HG02763 (cell line): Measurements from ENCODE around the gene METAP1.
"Not testable (repeated sequence)": the region's sequence is repeated elsewhere in the genome, so short reads cannot be mapped to it uniquely, and the experiment has no call there.

Experiments used
- ATAC-seq: cut with Tn5 transposase; IDR thresholded peaks from one replicate; pipeline ENCODE4 v1.9.1; 2021; ENCODE audit warnings: mild to moderate bottlenecking, moderate library complexity; ENCODE audit not compliant: unreplicated experiment

Gene METAP1

DNA sequence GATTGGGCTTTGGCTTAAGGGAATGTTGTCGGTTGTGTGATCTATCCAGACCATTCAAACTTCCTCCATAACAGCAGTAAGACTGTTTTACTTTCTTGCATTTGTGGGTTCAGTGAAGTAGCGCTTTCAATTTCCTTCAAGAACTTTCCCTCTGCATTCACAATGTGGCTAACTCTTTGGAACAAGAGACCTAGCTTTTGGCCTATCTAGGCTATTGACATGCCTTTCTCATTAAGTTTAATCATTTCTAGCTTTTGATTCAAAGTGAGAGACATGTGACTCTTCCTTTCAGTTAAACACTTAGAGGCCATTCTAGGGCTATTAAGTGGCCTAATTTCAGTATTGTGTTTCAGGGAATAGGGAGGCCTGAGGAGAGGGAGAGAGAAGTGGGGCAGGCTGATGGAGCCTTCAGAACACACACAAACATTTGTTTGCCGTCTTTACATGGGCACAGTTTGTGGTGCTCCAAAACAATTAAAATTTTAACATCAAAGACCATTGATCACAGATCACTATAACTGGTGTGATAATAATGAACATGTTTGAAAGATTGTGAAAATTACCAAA lies 59.0 kb downstream of the METAP1 start:
- ATAC-seq: peak; percentile 59

DNA sequence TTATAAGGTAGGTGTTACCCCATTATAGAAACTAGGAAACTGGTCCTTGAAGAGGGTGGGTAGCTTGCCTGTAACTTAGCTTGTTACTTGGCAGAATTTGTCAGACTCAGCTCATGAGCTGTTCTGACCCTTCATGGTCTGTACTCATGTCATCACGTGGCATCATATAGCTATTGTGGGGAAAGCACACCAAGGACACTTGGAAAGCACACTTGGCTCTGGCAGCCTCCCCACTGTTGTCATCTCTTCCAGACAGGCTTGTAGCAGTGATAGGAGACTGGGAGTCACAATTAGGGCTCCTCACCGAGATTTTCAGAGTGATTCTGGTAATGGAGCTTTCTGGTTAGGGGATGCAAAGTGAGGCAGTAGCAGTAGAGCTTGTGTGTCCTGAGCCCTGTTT lies 62.7 kb downstream of the METAP1 start:
- ATAC-seq: no peak

DNA sequence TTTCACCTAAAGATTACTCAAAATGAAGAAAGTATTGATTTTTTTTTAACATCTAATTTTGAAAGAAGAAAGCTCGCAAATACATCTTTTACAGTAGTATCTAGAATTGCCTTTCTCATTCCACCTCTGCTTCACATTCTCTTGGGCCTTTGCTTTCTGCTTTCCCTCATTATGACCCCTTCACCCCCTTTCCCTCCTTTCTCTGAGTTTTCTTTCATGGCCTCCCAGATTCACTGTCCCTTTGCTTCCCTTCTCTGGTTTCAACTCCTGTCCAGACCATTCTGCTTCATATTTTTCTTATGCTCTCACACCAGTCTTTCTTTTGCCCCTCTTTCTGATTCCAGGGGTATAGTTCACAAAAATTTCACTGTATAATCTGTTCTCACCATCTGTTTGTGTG lies 64.0 kb downstream of the METAP1 start:
- ATAC-seq: no peak

DNA sequence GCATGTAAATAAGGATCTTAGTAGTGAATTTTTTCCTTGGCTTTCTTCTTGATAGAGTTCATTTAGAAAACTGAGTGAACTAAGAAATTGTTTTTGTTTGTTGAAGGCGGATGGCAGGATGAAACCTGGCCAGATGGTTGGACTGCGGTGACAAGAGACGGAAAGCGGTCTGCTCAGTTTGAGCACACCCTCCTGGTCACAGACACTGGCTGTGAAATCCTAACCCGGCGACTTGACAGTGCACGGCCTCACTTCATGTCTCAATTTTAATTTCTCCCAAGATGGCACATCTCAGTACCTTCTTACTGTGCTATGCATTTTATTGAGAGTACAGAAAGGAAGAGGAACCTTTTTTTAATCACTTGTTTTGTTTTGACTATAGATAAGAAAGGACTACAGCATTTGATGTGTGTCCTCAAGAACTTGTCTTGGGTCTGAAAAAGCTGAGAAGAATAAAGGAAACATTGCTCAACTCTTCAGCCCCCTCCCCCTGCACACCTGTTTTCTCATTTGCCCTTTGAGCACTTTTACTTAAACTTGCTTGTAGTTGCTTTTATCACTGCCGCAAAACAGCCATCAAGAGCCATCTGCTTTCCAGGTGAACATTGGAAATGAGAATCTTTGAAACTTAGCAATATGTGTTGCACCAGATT lies 65.7 kb downstream of the METAP1 start:
- ATAC-seq: no peak

DNA sequence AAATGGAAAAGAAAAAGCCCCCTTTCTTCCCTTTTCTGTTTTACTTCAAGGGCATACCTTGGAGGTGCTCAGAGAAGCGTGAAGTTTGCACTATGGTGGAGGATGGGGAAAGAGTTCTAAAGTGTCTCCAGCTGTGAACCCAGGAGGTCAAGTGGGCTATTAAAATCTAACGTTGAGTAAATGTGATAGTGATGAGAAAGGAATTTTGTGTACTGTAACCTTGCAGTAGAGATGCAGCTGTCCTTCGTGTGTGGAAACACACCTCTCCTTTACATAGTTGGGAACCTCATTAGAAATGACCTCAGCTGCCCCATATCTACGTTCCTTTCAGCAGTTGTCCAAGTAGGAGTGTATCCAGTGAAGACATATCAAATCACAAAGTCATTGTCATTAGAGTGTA lies 66.6 kb downstream of the METAP1 start:
- ATAC-seq: no peak

DNA sequence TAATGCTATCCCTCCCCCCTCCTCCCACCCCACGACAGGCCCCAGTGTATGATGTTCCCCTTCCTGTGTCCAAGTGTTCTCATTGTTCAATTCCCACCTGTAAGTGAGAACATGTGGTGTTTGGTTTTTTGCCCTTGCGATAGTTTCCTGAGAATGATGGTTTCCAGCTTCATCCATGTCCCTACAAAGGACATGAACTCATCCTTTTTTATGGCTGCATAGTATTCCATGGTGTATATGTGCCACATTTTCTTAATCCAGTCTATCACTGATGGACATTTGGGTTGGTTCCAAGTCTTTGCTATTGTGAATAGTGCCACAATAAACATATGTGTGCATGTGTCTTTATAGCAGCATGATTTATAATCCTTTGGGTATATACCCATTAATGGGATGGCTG lies 70.0 kb downstream of the METAP1 start:
- ATAC-seq: not testable (repeated sequence)

DNA sequence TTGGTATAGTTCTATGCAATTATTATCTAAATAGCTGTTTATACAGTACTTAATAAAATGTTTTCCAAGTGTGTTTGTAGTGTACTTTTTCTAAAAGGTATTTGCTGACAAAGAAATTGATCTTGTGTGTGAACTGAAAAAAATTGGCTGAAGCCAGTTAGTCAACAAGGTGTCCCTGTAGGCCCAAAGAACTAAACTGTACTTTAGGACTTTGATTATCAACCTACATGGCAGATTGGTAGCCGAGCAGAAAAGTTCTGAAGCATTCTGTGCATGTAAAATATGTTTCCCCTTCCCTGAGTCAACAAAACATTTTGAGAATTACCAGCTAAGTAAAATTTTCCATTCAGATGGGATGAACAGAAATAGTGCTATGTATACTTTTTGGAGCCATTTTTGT lies 72.1 kb downstream of the METAP1 start:
- ATAC-seq: no peak

DNA sequence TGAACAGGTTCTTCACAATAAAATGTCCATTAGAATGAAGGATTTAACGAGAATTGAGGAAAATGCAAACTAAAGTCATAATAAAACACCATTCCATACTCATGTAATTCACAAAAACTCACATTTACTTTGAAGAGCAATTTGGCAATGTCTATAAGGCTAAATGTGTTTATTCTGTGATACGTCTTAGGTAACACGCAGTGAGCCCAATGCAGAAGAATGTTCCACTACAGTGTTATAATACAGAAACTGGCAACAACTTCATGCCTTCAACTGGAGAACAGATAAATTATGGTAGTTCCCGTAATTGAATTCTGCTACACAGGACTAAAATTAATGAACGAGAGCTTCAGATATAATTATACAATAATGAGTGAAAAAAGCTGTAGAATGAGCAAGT lies 75.6 kb downstream of the METAP1 start:
- no peak for ATAC-seq

DNA sequence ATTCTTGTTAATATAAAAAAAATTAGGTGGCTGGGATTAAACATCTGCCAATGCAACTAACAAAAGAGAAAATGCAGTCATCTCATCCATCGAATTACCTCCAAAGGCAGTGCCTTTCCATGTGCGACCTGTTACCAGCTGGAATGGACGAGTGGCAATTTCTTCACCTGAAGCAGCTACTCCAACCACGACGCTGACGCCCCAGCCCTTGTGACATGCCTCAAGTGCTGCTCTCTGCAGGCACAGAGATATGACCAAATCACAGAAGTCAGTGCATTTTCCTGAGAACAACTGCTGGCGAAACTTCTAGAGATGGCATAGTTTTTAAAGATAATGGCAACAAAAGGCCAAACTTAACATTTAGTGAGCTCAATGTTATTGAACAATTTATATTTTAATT lies 79.3 kb downstream of the METAP1 start:
- no peak for ATAC-seq

DNA sequence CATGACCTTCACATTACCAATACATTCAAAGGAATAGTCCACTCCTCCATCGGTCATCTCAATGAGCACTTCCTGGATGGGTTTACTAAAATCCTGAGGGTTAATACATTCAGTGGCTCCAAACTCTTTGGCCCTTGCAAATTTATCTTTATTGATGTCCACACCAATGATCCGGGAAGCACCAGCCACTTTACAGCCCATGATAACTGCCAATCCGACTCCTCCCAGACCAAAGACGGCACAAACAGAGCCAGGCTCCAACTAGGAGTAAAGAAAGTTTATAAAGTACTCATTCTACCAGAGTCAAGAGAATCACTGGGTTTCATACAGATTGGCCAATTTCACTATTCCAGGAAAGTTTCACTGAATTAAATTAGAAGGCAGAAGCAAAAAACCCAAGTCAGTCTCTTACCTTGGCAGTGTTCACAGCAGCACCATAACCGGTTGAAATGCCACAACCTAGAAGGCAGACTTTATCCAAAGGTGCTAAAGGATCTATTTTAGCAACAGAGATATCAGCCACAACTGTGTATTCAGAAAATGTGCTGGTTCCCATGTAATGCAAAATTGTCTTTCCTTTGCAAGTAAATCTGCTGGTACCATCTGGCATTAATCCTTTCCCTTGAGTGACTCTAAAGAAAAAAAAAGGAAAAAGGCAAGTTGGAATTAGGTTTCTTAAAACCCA lies 80.9 kb downstream of the METAP1 start:
- no peak for ATAC-seq

DNA sequence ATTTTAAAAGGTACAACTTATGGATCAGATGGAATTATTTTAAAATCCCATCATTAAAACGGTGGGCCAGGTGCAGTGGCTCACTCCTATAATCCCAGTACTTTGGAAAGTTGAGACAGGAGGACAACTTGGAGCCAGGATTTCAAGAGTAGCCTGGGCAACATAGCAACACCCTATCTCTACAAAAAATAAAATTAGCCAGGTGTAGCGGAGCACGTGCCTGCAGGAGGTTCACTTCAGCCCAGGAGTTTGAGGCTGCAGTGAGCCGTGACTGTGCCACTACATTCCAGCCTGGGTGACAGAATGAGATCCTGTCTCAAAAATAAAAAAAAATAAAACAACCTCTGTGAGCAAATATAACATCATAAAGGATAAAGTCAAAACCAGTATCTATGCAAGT lies 81.7 kb downstream of the METAP1 start:
- ATAC-seq: no peak

DNA sequence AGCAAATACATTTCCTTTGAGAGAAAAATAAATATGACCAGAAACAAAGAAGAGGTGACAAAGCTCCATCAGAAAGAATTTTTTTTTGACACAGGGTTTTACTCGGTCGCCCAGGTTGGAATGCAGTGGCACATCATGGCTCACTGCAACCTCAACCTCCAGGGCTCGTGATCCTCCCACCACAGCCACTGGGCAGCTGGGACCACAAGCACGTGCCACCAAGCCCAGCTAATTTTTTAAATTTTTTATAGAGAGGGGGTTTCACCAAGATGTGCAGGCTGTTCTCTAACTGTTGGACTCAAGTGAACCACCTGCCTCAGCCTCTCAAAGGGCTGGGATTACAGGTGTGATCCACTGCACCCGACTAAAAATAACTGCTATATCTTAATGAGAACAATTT lies 82.8 kb downstream of the METAP1 start:
- ATAC-seq: no peak

DNA sequence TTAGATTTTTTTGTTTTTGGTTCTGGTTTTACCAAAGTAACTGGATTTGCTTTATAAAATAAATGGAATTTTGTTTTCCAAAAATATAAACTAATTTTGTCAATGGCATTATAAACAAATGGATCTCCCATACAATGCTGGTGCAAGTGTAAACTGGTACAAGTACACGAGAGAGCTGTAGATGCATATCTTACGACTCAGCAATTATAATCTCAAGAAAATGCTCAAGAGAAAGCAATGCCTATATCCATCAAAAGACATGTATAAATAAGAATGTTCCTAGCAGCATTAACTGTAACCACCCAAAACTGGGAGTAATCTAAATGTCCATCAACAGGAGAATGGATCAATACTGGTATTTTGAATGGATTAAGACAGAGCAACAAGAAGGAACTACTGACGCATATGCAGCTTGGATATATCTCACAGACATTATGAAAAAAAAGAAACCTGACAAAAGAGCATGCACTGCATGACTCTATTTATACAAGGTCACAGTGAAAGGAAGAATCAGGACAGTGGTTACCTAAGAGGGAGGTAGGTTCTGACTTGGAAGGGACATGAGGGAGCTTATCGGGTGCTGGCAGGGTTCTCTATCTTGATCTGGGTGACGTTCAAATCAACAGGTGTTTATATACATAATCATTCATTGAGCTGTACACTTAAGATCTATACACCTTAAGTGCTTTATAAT lies 83.6 kb downstream of the METAP1 start:
- ATAC-seq: no peak

DNA sequence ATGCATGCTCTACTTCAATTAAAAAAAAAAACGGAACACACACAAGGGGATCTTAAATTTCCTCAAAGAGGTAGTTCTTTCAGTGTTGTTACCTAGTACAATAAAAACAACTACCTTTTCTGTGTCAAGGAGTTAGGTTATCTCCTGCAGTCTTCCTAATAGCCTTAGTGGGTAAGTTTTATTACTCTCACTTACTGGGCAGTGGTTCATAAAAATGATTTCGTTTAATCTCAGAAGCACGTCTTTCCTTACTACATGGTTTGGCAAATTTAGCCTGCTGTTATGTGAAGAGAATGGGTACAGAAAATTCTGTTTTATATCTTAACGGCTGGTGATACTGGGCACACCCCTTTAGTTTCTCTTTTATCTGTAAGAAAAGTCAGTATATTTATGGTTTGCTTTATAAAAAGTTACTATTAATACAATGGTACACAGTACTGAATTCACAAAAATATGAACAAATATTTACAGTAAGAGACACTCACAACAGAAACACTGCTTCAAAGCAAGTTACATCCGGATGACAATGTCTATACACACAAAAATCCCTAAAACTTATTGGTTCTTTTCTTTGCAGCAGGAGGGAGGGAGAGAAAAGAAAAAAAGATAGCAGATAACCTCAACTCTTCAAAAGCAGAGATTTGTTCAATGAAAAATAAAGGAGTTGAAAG lies 84.2 kb downstream of the METAP1 start:
- ATAC-seq: no peak

DNA sequence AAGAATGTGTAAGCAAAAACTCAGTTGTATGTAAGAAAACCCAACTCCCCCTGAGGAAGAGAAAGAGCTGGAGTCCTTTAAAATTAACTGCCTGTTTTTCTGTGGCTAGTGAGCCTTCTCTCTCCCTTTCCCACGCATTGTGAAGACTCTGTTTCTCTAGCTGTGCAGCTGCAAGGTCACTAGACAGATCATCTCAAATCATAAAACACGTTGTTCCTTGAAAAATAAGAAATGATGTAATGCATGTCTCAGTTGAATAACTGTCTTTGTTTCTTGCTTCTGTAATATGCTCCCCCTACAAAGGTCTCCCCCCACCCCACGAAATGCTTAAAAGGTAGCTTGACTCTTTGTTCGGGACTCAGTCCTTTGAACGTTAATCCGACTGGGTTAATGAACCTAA lies 85.3 kb downstream of the METAP1 start:
- not testable (repeated sequence) for ATAC-seq

DNA sequence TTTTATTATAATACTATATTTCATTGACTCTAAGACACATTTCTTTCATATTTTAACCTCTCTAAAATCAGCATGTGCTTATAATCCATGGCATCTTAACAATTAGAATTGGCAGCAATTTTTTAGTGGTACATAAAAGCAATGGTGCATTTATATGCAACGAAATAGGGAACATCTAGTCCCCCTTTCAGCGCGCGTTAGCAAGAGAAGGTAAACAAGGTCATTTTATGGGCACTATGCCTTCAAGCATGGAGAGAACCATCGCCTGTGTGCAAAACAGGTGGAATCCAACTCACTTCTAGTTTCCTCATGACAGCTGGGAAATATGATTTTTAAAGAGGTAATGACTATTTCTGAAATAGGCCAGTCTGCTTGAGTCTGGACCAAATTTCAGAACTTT lies 86.7 kb downstream of the METAP1 start:
- ATAC-seq: no peak

DNA sequence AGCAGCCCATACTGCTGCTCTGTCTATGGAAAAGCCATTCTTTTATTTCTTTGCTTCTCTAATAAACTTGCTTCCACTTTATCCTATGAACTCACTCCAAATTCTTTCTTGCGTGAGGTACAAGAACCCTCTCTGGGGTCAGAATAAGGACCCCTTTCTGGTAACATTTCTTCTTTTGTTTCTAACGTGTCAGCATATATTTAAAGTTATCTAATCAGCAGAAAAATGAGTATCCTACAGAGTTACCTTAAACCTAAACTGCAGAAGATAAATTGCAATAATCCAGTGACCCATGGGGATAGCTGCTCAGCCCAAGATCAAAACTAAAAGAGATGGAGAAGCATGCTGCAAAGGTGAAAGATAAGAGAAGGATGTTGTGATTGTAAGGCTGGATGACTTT lies 89.1 kb downstream of the METAP1 start:
- ATAC-seq: no peak

DNA sequence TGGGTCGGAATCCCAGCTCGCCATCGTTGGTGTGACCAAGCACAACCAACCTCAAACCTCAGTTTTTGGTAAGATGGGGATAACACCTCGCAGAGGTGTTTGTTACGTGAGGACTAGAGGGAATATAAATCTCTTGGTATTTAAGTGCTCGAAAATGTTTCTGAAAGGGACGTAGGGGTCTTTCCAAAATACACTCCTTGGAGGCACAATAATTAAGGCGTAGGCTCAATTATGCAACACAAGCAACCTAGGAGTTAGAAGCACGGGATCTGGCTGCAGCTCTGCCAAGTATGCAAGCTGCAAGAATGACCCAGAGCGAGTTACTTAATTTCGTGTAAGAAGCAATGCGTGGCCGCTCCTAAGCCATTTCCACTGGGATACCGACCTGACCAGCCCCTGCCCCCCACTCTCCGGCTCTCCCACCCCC lies 92.5 kb downstream of the METAP1 start:
- ATAC-seq: peak; percentile 14

DNA sequence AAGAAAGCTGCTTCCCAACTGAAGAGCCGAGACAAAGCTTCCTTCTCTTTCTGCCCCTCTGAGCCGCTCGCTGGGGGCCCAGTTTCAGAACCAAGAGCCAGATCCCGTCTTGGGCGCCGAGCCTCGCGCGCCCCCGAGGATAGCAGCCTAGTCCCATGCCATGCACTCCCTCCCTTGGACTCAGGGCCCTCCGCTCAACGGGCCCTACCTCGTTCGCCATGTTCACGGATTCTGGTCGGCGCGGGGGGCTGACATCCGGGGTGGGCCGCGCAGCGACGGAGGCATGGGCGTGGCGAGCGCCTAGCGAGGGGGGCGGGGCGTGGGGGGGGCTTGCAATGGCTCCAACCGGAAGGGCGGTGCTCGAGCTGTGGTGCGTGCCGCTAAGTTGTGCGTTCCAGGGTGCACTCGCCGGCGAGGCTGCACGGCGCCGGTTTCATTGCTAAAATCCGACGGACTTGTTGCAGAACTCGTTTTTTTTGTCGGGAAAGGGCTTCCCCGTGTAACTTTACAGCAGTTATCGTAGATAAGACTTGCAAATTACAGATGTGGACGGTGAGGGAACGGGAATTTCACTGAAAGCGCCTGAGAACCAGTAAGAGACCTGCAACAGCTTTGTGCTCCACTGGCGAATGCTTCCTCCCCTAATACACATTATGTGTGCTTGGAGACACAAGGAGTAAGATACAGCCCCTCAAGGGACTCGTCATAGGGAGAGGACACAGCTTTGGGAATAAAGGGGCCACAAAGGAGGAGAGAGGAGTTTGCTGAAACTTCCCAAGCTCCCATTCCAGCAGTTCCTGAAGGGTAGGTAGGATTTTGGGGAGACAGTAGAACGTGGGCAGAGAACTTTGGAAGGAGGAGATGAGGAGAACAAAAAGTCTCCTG lies 93.2 kb downstream of the METAP1 start, which contains the start of gene ADH5:
Gene ADH5 (minus strand): TSS at position 308 of the 885 bp plus-strand sequence. CDS start 88 bp downstream, at position 220.
- peak; percentile 96 for ATAC-seq
